HuH-7.5 (cell line): ENCODE measurements around the gene TEX47.
A peak's percentile ranks its signal among the peaks of the same experiment; 100 is the strongest.

ENCODE experiments used
- DNase-seq: peaks from one replicate; pipeline ENCODE4 v3.0.0; 2011; ENCODE audit warnings: low spot score

TEX47 gene

DNA sequence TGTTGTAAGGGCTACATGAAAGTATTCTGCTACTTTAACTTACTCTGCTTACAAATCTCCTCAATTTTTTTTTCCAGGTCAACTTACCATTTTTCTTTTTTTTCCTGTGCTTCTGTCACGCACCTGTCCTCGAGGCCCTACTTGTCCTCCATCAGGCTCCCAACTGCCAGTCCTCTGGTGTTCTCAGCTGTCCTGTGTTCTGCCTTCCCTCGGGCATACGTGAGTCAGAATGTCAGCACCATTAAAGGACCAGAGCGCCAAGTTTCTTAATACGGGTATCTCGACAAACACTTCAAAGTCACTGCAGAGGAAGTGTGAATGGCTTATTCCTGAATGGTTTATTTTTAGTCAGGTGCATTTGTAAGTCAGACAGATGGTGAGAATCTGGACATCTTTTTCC is at the start of gene TEX47:
TSS of gene TEX47 (minus strand) at position 185 of the 400 bp plus-strand sequence. CDS start 795 bp downstream, outside the sequence.
- DNase-seq = no peak

DNA sequence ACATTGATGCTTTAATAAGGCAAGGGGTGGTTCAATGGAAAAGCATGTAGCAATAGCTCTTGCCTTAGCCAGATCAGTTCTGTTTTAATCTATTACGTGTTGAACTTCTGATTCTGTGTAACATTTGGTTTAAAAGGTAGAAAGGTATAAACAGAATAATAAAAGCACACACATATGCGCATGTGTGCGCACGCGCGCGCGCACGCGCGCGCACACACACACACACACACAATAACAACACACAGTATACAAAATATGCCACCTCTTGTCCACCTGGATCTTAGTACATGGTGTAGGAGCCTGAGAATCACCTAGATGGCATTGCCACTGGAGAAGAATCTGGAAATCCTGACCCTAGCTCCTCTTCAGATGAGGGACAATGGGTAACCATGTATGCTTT is 49.6 kb upstream of the TEX47 start:
- DNase-seq = no peak

DNA sequence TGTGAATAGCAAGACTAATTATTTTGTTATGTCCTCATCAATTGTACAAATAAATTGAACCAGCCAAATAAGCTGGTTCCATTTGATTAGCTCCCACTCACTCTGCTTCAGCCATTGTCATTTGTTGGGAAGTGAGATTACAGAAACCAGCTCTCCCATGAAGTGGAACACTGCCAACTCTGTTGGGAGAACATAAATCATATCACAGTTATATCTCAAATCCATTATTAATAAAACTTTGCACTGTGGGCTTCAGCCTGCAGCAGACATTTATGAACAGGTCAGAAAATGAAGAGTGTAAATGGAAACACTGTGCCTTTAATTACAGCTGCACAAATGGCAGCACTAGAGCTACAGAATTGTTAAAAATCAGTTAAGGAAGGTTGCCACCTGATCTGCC is 46.7 kb upstream of the TEX47 start:
- DNase-seq = no peak

DNA sequence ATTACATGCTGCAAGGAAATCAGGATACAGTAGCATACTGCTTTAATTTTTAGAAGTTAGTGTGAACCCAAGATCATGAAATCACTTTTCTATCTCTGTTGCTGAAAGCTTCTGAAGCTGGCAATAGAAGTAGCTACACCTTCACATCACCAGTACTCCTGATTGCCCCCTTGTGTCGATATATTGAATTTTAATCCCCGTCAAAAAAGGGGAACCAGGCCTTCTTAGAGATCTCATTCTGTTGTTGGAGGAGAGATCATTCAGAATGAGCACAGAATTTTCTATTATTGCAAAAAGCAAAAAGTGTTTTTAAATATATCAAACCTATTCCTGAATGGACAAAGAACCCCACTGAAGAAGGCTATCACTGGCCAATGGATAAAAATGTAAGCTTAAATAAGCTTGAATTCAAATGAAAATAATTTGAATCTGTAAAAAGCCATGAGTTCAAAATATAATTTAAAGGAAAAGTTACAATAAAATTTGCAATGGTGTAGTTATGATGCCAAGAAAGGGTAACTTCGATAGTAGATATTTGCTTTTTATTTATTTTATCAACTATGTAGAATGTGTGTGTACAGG is 39.7 kb upstream of the TEX47 start:
- no peak for DNase-seq

DNA sequence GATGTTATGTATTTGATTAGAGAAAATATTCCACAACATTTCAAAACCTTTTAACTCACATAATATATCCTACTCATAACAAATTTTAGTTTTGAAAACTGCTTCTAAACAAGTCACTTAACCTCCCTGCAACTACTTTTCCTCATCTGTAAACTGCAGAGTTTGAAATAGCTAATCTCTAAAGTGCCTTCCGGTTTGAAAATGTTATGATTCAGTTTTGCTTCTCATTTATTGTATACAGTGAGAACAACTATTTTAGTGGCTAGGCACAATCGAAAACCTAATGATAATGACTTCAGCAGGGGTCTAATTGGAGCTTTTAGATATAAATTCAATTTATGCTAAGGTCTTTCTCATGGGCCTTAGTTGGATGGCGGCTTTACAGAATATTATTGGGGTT is 30.7 kb upstream of the TEX47 start:
- no peak for DNase-seq

DNA sequence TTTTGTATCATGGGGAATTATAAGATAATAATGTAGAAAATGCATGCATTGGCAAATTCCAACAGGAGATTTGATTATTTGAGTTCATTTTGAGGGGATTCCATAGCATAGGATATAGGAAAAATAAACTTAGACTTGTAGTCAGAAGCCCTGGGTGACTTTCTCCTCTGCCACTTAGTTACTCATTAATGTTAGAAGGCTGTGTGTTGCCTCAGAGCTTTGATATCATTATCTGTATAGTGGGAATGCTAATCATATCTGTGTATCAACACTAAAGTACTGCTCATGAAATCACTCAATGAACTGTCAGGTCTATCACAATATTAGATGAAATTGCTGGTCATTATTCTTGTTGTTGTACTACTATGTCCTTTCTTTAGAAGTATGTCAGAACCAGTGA is 23.0 kb upstream of the TEX47 start:
- no peak for DNase-seq

DNA sequence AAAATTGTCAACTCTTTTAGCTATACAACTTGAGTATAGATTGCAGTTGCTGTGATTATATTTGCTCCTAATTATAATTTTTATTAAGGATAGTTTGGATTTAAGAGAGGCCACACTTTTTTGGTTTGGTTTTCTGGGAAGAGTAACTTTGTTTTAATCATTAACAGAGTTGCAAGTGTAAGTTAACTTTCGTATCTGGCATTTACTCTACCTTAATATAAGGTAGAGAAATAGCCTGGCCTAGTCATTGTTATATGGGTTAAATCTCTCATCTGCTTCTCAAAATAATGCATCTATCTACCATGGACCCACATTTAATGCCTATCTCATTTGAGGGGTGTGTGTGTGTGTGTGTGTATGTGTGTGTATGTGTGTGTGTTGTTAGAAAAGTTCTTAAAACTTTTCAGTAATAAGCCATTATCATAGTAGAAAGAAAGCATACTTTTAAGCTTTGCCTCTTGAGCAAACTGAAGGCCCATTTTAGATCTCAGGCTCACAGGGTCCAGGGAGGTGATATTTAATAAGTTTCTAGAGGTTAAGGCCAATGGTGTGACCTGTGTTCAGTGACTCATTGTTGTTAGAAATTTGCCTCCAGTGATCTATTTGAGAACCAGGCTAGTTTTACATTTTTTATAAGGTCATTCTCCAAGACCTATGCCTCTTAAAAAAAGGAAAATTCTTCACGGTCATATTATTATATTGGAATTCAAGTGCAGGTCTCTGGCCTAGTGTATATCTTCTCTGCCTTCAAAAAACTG is 10.9 kb upstream of the TEX47 start:
- no peak for DNase-seq

DNA sequence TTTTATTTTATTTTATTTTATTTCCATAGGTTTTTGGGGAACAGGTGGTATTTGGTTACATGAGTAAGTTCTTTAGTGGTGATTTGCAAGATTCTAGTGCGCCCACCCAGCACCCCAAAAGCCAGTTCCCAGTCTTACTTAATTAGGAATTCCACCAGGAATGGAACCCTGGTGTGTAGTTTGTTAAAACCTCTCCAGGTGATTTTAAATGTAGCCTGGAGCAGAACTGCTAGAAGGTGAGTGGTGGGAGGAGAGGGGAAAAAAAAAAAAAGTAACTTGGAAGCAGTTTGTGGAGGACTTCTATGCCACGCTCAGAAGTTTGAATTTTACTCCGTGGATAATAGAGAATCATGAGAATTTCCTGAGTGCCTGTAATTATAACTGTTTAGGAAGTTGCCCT is 5.5 kb upstream of the TEX47 start:
- no peak for DNase-seq

DNA sequence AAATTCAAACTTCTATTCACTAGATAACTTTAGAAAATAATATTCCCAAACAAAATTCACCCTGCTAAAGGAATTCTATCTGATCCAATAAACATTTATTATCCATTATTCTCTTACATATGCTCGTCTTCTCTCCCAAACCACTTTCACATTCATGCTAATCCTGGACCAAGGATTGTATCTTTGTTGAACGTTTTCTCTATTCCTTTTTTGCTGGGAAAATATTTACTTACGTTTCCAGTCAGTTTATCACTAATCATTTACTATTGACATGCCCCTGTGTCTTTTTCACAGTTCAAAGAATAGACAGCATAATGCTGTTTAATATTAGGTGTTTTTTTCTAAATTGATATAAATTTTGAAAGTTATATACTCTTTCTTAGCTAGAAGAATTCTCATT is 3.2 kb downstream of the TEX47 start:
- no peak for DNase-seq

DNA sequence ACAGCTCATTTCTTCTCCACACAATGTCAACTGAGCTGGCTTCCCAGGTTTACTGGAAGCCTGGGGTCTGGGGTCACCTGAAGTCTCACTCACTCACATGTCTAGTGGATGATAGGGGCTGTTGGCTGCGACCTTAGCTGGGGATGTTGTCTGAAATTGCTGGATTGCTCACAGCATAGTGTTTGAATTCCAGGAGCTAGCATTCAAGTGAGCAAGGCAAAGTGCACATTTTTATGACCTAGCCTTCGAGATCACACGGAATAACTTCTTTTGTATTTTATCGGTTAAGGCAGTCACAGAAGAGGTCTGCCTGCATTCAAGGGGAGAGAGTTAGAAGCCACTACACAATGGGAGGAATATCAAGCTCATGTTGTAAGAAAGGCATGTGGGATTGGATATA is 3.6 kb downstream of the TEX47 start:
- no peak for DNase-seq

DNA sequence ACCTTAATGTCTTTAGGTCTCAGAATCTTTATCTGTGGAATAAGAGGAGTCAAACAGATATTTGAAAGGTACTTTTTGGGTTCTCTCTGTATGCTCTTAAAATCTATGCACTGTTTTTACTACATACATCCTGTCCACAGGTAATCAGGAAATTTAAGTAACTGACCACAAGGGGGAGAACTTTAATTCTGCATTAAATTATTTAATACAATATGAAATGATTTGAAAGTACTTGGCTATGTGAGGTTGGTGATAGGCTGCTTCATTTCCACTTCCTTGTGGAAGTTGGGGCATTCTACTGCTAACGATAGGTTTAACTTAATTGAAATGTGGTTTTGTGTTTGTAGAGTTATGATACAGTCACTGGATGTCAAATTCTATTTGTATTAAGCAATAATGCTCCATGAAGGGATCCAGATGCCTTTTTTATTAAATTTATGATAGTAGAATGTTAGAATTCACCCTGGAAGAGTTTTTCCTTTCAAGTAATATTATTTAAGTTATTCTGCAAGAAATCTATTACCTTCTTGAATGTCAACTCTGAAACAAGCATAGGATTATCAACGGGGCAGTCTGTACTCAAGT is 6.0 kb downstream of the TEX47 start:
- DNase-seq = no peak

DNA sequence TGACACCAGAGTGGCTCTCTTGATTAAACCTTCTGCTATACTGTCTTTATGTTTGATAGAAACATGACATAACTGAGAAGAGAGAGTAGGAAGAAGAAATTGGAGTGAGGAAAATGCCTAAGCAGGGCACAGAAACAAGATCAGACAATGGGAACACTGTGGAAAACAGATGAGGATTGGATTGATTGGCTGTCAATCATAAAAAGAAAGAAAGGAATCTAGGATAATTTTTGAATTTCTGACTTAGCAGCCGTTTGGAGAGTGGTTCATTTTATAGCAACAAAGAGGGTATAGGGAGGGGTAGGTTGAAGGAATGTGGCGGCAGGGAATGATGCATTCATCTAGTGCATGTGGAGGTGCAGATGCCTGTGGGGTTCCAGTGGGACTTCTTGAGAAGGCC is 7.8 kb downstream of the TEX47 start:
- DNase-seq = no peak

DNA sequence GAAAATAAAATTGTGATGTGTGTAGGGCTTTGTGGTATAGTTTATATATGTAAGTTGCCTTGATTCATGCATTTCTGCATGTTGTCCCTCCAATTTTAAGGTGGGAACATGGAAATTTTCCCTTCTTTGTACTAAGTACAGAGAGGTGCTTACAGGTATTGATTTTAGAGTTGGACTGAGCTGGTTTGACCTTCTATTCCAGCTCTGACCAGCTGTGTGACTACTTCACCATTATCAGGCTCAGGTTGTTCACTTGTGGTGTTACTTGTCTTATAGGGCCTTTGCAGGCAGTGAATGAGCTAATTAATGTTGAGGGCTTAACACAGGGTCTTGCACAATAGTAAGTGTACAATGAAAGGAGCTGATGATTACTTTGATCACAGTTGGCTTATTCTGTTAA is 19.7 kb downstream of the TEX47 start:
- no peak for DNase-seq

DNA sequence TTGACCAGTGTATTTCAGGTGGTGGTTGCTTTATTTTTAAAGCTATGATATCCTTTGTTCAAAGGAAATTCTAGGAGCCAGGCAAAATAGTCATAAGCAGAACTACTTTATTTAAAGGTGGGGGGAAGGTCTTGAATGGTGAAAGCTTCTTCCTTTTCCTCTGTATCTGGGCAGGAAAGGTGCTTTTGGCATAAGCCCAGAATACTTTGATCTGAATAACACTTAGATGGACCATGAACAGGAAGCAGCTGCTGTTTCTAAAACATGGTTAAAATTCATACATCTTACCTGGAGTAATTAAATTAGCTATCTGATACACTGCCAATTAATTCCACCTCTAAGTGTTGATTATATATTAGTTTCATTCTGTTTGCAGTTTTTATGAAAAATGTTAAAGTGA is 22.8 kb downstream of the TEX47 start:
- no peak for DNase-seq

DNA sequence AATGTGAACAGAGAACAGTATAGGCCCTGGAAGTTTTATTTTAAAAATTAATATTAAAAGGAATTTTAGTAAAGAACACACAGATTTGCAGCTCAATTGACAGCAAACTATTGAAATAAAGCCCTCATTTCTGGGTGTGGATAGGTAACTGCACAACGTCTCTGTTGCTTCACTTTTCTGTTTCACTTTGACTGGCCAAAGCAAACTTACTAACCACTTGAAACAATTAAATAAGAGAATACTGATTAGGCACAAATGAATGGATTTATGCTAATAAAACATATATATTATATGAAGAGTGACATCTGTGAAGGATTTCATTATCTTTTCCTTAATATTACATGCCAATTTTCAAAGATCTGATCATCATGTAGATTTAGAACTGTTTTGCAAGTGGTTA is 24.1 kb downstream of the TEX47 start:
- no peak for DNase-seq

DNA sequence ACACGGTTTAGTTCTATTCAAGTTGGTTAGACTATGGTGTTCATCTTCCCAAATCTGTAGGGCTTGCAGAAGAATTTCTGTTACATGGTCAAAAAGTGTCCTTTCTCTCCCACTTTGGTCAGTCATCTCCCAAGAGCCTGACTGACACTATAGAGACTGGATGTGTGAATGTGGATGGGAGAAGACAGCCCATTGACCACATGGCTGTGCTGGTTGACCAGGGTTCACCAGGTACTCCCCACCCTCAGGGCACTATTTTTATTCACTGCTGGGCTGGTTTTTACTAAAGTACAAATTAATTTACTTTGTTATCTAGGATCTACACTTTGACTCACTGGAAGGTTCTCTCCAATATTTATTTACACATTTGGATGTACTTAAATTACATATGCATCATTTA is 33.8 kb downstream of the TEX47 start:
- DNase-seq = peak; percentile 22

DNA sequence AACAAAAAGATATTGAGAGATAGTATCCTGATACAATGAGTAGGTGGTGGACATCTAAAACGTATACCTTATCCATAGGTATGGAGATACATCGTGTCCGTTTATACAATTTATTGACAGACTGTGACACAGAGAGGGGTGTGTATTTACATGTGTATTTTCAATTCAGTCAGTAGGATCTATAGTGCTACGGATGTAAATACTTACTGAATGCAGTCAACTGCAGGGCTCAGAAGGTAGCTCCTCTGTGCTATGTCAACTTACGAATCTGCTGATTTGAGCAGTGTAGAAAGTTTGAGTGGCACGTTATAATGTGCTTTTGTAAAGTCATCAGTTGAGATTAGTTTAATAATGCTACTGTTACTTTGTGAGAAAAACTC is 35.4 kb downstream of the TEX47 start:
- DNase-seq = no peak

DNA sequence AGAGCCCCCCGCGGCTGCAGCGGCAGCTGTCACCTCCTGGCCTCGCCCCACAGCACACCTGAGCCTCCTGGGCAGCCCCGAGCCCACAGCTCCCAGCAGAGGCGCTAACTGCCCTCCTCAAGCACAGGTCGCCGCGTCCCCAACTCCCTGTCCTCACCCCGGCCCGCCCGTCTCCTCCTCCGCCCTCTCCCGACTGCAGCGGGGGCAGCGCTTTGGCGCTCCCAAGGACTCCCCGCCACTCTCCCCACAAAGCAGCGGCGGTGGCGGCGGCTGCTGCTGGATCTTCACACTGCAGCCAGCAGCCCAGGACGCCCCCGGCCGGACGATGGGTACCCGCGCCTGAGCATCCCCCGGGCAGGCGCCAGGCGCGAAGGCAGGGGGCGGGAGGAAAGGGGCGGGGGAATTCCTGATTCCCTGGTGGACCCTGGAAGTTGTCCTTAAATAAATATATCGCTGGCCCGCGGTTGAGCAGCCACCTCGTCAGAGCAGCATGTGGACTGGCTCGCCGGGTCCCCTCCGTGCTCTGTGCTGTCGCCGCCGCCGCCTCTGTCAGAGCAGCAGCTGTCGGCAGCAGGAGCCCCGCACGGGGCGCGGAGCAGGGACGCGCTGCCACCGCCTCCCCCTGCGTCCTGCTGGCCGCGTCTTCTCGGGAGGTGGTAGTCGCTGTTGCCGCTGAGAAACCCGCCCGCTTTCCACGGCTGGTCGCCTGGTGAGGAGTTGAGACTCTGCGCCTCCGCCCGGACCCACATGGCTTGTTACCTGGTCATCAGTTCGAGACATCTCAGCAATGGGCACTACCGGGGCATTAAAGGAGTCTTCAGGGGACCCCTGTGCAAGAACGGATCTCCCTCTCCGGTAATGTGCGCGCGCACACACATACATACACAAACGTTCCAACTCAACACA is 36.1 kb downstream of the TEX47 start, which contains the start of gene ZNF804B:
TSS of gene ZNF804B (plus strand) at position 471 of the 906 bp plus-strand sequence. CDS start at position 748, 277 bp downstream.
- peak; percentile 19 for DNase-seq

DNA sequence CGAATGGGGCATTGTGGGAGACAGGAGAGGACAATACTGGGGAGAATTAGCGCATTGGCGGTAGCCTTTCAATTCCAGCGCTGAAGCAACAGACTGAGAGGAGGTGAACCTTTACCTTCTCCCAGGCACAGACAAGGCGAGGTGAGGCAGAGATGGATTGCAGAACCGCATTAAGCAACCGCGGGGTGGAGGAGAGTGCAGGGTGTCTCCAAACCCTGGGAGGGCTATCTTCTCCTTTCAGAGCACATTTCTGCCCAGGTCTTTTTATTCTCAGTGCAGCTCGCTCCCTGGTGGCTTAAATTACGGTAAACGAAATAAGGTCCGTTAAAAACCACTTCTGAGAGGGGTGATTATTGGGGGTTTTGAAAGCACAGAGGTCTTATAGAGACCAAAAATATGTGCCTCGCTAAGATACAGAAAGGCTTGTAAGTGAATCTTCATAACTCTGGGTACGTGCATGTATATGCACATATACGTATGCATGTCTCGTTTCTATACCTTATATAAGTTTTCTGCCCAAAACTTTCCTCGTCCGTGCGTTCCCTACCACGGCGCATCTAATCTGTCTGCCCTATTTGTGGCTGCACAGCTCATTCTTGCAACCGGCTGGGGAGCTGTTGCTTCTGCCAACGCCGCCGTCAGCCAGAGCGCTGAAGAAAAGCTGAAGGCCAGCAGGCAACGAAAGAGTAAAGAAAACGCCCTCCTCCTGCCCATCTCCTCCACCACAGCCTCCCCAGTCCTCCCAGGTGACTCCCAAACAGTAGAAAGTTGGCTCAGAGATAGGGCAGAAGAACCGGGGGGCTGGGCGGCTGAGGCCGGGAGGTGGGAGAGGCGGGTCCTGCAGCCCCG is 36.9 kb downstream of the TEX47 start:
- DNase-seq = peak; percentile 18

DNA sequence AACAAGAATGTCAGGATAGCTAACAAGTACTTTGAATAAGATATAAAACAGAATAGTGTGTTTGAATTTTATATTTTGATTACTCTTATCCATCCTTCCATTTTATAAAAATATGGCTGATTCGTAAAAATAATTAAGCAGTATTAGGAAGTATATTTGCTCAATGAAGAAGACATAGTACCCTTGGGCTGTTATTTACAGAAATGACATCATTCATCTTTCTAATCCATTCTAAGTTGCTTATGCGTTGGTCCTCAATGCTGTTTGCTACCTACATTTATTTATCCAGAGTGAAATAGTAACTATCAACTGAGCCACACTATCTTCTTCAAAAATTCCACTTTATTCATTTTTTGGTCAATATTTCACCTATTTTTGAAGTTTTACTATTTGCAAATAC is 38.2 kb downstream of the TEX47 start:
- no peak for DNase-seq

DNA sequence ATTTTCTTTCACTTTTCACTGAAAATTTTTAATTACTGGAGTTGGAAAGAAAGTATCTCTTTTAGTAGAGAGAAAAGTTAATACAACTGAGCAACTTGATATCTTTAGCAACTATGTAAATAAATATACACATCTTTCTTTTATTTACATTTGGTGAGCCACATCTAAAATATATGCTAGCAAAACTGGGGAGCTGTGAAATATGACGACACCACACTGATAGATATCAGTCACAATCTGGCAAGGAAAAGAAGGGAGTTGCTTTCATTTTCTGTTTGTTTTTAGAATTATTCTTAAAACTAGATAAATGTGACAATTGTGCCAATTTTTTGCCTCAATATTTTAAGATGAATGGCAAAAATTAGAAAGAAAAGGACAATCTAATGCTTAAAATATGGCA is 38.7 kb downstream of the TEX47 start:
- no peak for DNase-seq

DNA sequence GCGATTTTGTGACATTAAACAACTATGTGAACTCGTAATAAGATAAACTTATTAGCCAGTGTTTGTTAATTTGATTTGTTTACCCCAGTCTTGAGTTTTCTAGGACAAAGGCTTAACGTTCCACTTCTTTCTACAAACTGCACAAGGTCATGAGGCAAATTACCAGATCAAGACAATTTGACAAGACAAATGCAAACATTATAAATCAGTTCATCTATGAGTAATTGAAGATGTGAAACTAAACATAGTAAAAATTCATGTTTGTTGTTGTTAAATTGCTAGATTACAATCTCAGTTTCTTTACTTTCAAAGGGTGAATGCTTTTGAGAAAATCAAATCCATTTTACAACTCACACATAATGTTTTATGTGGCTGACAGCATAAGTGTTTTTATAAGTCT is 49.4 kb downstream of the TEX47 start:
- DNase-seq = no peak
